SJCRH30 (cell line): ENCODE measurements around the gene ROMO1. TPM values are rescaled to one million over a fixed set of nuclear protein-coding genes. Genes with fewer than 3 reads are reported as not detected.
A peak's percentile ranks its signal among the peaks of the same experiment; 100 is the strongest.
"Not testable (repeated sequence)": the region's sequence is repeated elsewhere in the genome, so short reads cannot be mapped to it uniquely, and the experiment has no call there.

Experiments used
- DNase-seq, 2 experiments: peaks; one replicate each; pipeline ENCODE4 v3.0.0-alpha.2; 2015 to 2020
- H3K27ac ChIP-seq: fragments of 250-450 bp; sonication (Bioruptor Pico); 2 replicates; pipeline ENCODE4 v1.5.1; 2020; ENCODE audit warnings: mild to moderate bottlenecking, moderate library complexity
- H3K27me3 ChIP-seq: fragments of 250-450 bp; sonication (Bioruptor Pico); 2 replicates; pipeline ENCODE4 v1.5.1; 2020; ENCODE audit warnings: mild to moderate bottlenecking, moderate library complexity
- H3K36me3 ChIP-seq: fragments of 250-450 bp; sonication (Bioruptor Pico); 2 replicates; pipeline ENCODE4 v1.5.1; 2020; ENCODE audit warnings: mild to moderate bottlenecking, moderate library complexity
- H3K4me1 ChIP-seq: fragments of 250-450 bp; sonication (Bioruptor Pico); 2 replicates; pipeline ENCODE4 v1.5.1; 2020; ENCODE audit warnings: mild to moderate bottlenecking, moderate library complexity
- H3K4me3 ChIP-seq: fragments of 250-450 bp; sonication (Bioruptor Pico); 2 replicates; pipeline ENCODE4 v1.5.1; 2020; ENCODE audit warnings: mild to moderate bottlenecking, moderate library complexity
- H3K9me3 ChIP-seq: fragments of 250-450 bp; sonication (Bioruptor Pico); replicated peaks from 2 replicates; pipeline ENCODE4 v1.5.1; 2020; ENCODE audit warnings: mild to moderate bottlenecking, moderate library complexity
- total RNA-seq: library from RNA; depleted of rRNA; stranded (reverse); fragments of >200 nt; shearing (Covaris generic); gene quantifications from 2 replicates; pipeline ENCODE4 v1.2.3, GENCODE V29; 2014

The ROMO1 gene
- total RNA-seq, 1 experiment from 2014 or later = 282 TPM

DNA sequence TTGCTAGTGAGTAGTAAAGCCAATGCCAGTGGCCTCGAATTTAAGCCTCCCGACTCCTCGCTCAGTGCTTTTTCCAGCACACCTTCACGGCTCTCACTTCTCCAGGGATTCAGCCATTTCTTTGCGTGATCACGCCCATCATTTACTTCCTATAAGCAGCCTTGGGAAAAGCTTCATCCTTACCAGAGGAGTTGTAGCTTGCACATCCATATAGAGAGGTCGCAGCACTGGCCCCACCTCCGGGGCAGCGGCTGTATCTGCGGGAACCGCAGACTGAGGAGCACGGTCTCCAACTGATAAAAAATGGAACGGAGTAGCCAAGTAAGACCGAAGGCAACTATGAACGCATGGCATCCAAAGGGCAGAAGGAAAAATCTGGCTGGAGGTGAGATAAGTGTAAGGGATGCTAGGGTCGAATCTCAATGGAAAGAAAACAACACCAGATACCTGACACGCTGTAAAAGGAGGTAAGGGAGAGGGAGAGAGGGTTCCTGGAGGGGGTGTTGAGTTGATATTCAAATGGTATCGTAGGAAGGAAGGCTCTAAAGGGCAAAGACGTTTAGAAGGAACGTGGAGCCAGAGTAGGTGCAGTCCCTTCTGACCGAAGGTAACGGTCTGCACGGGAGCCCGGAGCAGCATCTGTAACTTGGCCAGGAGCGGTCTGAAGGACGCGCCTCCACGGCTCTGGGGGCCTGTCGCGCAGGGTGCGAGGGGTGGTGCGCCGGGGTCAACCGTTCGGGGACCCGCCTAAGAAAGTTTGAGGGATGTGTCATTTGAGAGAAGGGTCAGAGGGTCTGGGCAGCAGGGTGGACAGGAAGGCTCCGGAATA lies 693 bp upstream of the ROMO1 start:
- Histone ChIP-seq H3K27me3 (no peaks in the 10 kb centered on the region), H3K4me1 (peaks cover 17% of the 10 kb centered on the region), H3K9me3 (no peaks in the 10 kb centered on the region), H3K36me3 (peaks cover 32% of the 10 kb centered on the region), H3K4me3 (peak overlapping the region; percentile 88), H3K27ac (peak overlapping the region; percentile 66; the same call in 1 of the 2 replicates)
- peak; percentile 52 to 62 for DNase-seq

- Histone ChIP-seq H3K27ac (peak overlapping the region; percentile 66), H3K4me3 (peak overlapping the region; percentile 88), H3K27me3 (no peaks in the 10 kb centered on the region), H3K4me1 (peaks cover 17% of the 10 kb centered on the region), H3K36me3 (peaks cover 46% of the 10 kb centered on the region), H3K9me3 (no peaks in the 10 kb centered on the region)
- no peak for DNase-seq
These were observed 886 bp downstream of the ROMO1 start for GRCh38 chr20:35699957-35700624.

GRCh38 chr20:35700625-35701148 lies 1.5 kb downstream of the ROMO1 start:
- Histone ChIP-seq H3K36me3 (peaks cover 52% of the 10 kb centered on the region), H3K4me1 (peaks cover 17% of the 10 kb centered on the region), H3K9me3 (no peaks in the 10 kb centered on the region), H3K27me3 (no peaks in the 10 kb centered on the region), H3K4me3 (peak overlapping the region; percentile 88), H3K27ac (no peak overlapping the region)
- peak in 1 of 2 experiments; percentile 44 for DNase-seq

GRCh38 chr20:35702051-35702823 lies 3.0 kb downstream of the ROMO1 start:
- peak; percentile 31 to 35 for DNase-seq
- Histone ChIP-seq H3K36me3 (peaks cover 66% of the 10 kb centered on the region), H3K4me3 (no peak overlapping the region), H3K4me1 (peaks cover 17% of the 10 kb centered on the region), H3K9me3 (no peaks in the 10 kb centered on the region), H3K27ac (no peak overlapping the region; the same call in 1 of the 2 replicates), H3K27me3 (no peaks in the 10 kb centered on the region)

DNA sequence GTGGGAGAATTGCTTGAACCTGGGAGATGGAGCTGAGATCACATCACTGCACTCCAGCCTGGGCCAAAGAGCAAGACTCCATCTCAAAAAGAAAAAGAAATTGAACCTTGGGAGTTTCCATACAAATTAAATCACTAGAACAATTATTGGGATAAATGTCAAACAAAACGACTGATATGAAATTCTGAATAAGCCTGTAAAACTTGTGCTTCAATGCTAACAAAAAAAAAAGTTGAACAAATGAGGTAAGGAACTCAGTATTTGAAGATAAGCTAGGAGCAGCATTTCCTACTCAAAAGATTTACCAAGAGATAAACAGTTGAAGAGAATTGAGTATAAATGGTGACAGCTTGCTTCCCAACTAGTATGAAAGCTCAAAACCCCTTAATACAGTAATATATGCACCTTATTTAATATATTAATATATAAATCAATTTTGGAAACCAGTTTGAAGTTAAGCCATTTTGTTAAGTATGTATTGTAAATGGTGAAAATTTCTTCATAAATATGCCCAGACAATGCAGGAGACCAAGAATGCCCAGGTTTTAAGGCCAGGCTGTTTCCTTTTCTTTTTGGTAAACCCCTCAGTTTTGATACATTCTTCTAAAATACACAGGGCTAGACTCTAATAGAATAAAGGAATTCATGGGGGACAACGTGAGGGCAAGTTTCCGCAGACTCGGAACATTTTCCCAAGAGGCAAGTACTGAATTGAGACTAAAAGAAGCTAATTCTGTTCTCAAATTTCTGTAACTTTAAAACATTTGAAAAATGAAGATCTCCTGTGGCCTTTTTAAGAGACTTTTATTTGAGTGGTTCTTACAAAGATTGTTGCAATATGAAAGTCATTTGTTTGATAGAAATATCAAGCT lies 3.9 kb downstream of the ROMO1 start:
- H3K36me3 ChIP-seq = peaks cover 75% of the 10 kb centered on the region
- no peaks in the 10 kb centered on the region for H3K27me3 ChIP-seq
- no peaks in the 10 kb centered on the region for H3K9me3 ChIP-seq
- H3K27ac ChIP-seq = no peak overlapping the region
- H3K4me1 ChIP-seq = peaks cover 10% of the 10 kb centered on the region
- DNase-seq = no peak
- no peak overlapping the region for H3K4me3 ChIP-seq

GRCh38 chr20:35704514-35705261 lies 5.5 kb downstream of the ROMO1 start:
- Histone ChIP-seq H3K4me1 (peaks cover 9% of the 10 kb centered on the region; the same call in 1 of the 2 replicates), H3K36me3 (peaks cover 91% of the 10 kb centered on the region), H3K9me3 (no peaks in the 10 kb centered on the region), H3K27ac (no peak overlapping the region), H3K27me3 (no peaks in the 10 kb centered on the region), H3K4me3 (no peak overlapping the region)
- DNase-seq = no peak

DNA sequence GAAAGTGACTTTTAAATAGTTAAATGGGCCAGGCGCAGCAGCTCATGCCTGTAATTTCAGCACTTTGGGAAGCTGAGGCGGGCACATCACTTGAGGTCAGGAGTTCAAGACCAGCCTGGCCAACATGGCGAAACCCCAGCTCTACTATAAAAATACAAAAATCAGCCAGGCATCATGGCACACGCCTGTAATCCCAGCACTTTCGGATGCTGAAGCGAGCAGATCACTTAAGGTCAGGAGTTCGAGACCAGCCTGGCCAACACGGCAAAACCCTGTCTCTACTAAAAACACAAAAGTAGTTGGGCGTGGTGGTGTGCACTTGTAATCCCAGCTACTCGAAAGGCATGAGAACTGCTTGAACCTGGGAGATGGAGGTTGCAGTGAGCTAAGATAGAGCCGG lies 6.7 kb downstream of the ROMO1 start:
- H3K27ac ChIP-seq, H3K9me3 ChIP-seq, H3K4me1 ChIP-seq, H3K27me3 ChIP-seq, H3K4me3 ChIP-seq, DNase-seq: not testable (repeated sequence)
- peaks cover 99% of the 10 kb centered on the region for H3K36me3 ChIP-seq

- not testable (repeated sequence) for H3K27ac ChIP-seq, H3K27me3 ChIP-seq, H3K4me3 ChIP-seq, DNase-seq, H3K4me1 ChIP-seq, H3K9me3 ChIP-seq
- peaks cover 99% of the 10 kb centered on the region for H3K36me3 ChIP-seq
These were observed 7.7 kb downstream of the ROMO1 start for GRCh38 chr20:35706591-35707529.

- Histone ChIP-seq H3K36me3 (peaks cover 97% of the 10 kb centered on the region), H3K27ac (no peak overlapping the region)
- DNase-seq = no peak
These were observed 9.3 kb downstream of the ROMO1 start for GRCh38 chr20:35708502-35708901.

DNA sequence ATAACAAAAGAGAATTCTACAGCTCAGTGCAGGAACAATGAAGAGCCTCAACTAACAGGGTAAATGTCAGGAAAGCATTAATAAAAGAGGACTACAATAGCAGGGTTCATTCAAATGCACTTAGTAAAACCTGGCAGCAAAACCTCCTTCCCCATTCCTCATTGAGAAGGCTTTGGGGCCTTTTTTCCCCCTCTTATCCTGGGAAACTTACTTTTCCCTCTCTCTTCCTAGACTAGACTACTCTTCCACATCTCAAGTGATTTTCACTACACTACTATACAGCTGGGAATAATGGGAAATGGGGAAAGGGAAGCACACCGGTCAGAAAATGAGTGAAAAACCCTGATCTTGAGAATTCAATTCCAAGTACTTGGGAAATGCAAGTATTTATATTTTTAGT lies 10.1 kb downstream of the ROMO1 start:
- no peak overlapping the region for H3K4me3 ChIP-seq
- H3K27ac ChIP-seq = no peak overlapping the region
- no peak for DNase-seq
- no peaks in the 10 kb centered on the region for H3K9me3 ChIP-seq
- no peaks in the 10 kb centered on the region for H3K27me3 ChIP-seq
- peaks cover 96% of the 10 kb centered on the region for H3K36me3 ChIP-seq
- H3K4me1 ChIP-seq = no peaks in the 10 kb centered on the region; the same call in 1 of the 2 replicates

More at GRCh38 chr20:35708502-35708901, 9.3 kb downstream of the ROMO1 start:
- H3K9me3 ChIP-seq = no peaks in the 10 kb centered on the region
- no peak overlapping the region for H3K4me3 ChIP-seq
- no peaks in the 10 kb centered on the region for H3K27me3 ChIP-seq
- H3K4me1 ChIP-seq = no peaks in the 10 kb centered on the region; the same call in 1 of the 2 replicates

GRCh38 chr20:35710039-35710438 lies 10.8 kb downstream of the ROMO1 start:
- Histone ChIP-seq H3K27ac (no peak overlapping the region), H3K9me3 (no peaks in the 10 kb centered on the region), H3K27me3 (no peaks in the 10 kb centered on the region), H3K36me3 (peaks cover 96% of the 10 kb centered on the region), H3K4me1 (no peaks in the 10 kb centered on the region; the same call in 1 of the 2 replicates), H3K4me3 (no peak overlapping the region)
- no peak for DNase-seq

GRCh38 chr20:35710884-35711587 lies 11.8 kb downstream of the ROMO1 start:
- Histone ChIP-seq H3K27ac (no peak overlapping the region), H3K9me3 (no peaks in the 10 kb centered on the region), H3K4me3 (no peak overlapping the region), H3K36me3 (peaks cover 96% of the 10 kb centered on the region), H3K4me1 (no peaks in the 10 kb centered on the region; the same call in 1 of the 2 replicates), H3K27me3 (no peaks in the 10 kb centered on the region)
- no peak for DNase-seq
